Sciatic nerve (tissue), 2 donors: ENCODE data around the gene RIC1. TPM values are rescaled to one million over a fixed set of nuclear protein-coding genes. Genes with fewer than 3 reads are reported as not detected.

Experiments
- ATAC-seq: fragments of 200-7000 bp; cut with Tn5 transposase; one replicate; pipeline ENCODE4 v1.9.1; 2020; ENCODE audit warnings: mild to moderate bottlenecking, moderate library complexity
- DNase-seq: peaks from one replicate; pipeline ENCODE4 v3.0.0-alpha.2; 2020; ENCODE audit warnings: low spot score
- intact Hi-C: fragments of 100-400 bp; cut with DNase I; formaldehyde crosslinking; loops from one replicate; pipeline ENCODE4 v1.14.2; 2022
- total RNA-seq: library from RNA; stranded (reverse); fragmentation: NEBNext Ultra II Directional; extraction: Animal tissue kit (Norgen Biotek cat#: 25700); gene quantifications from one replicate; pipeline ENCODE4 v1.2.1, GENCODE V29; 2021
- donor health status: DM: no; HTN: no; CAD: no.
- donor health status: DM: no; HTN: no; CAD: no.

The RIC1 gene
- total RNA-seq, 1 donor from 2014 or later: 30.3 TPM

- intact Hi-C loops: no loop called here
Observed at GRCh38 chr9:5800969-5801738, 172.2 kb downstream of the RIC1 start.

DNA sequence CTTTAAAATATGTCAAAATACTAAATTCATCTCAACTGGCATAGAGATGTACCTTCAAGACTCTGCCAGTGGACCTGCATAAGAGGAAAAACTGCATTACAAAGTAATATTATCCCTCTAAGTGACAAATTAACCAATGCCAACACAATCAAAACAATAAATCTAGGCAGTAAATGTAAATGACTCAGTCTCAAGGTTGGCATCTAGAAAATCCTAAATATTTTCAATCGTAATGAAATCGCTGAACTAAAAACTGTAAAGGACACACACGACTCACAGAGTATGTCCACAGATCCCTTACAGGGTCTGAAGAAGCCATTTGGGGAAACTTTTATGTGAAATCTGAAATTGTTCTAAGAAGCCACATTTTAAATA, 172.8 kb downstream of the RIC1 start:
- DNase-seq (no peak), ATAC-seq (no peak)
- intact Hi-C loops: no loop called here

More at GRCh38 chr9:5800969-5801738, 172.2 kb downstream of the RIC1 start:
- DNase-seq (no peak), ATAC-seq (no peak)

DNA sequence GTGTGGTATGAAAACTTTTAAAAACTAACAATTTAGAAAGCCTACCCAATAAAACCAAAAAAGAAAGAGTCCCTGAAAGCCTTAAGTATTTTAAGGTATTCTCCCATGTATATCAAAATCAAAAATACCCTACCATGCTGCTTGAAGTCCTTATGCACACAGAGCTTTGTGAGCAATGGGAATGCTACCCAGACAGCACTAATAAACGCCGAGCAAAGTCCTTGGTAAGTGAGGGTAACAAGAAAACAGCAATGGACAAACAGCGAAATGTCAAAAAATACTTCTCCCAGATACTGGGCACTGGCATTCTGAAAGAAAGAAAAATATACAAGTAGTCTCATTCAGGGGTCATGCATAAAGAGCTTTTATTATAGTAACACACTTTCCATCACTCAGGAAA, 176.6 kb downstream of the RIC1 start:
- ATAC-seq (no peak), DNase-seq (no peak)
- intact Hi-C loops: no loop called here

GRCh38 chr9:5811751-5812150, 182.8 kb downstream of the RIC1 start:
- intact Hi-C loops: no loop called here
- no peak for DNase-seq
- no peak for ATAC-seq

GRCh38 chr9:5813824-5814223, 184.9 kb downstream of the RIC1 start:
- ATAC-seq: no peak
- DNase-seq: no peak
- intact Hi-C loops: no loop called here

GRCh38 chr9:5815461-5815860, 186.6 kb downstream of the RIC1 start:
- DNase-seq (no peak), ATAC-seq (no peak)
- intact Hi-C loops: no loop called here

GRCh38 chr9:5817862-5818261, 189.0 kb downstream of the RIC1 start:
- DNase-seq (no peak), ATAC-seq (no peak)
- intact Hi-C loops: no loop called here

GRCh38 chr9:5818424-5819142, 189.7 kb downstream of the RIC1 start:
- ATAC-seq (no peak), DNase-seq (no peak)
- intact Hi-C loops: no loop called here

GRCh38 chr9:5819174-5819573, 190.3 kb downstream of the RIC1 start:
- DNase-seq (no peak), ATAC-seq (no peak)
- intact Hi-C loops: no loop called here

DNA sequence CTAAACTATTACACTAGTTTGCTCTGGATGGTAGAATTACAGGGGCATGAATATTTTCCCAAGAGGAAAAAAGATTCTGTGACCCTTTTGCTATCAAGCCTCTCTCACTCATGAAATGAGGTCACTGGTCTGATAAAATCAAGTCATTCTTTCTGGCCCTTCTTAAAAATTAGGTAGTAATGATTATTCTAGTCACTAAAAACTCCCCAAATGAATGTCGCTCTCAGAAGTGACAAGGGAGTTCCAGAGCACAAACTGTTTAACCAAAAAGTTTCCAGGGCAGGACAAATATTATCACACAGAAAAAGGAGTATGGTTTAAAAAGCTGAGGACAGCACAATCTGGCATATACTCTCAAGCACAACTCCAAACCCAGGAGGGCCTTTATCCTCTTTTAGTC, 191.5 kb downstream of the RIC1 start:
- intact Hi-C loops: no loop called here
- ATAC-seq (no peak), DNase-seq (no peak)

GRCh38 chr9:5825223-5825622, 196.3 kb downstream of the RIC1 start:
- DNase-seq: no peak

More at GRCh38 chr9:5825223-5825622, 196.3 kb downstream of the RIC1 start:
- no peak for ATAC-seq
- intact Hi-C loops: no loop called here

Other genes with a start within 250 kb of the RIC1 start
- 10.7 TPM for gene PLGRKT, start 191.2 kb upstream of the RIC1 start, total RNA-seq
- 4.7 TPM for gene CD274, start 178.6 kb upstream of the RIC1 start, total RNA-seq
- gene PDCD1LG2, start 118.6 kb upstream of the RIC1 start, total RNA-seq: 3.0 TPM
- 18.3 TPM for gene ERMP1, start 204.0 kb downstream of the RIC1 start, total RNA-seq